GM12874 (cell line): Measurements from ENCODE around the gene PRDM16.

ENCODE experiments used
- TF ChIP-seq, protein P1 (sequence below): IDR thresholded peaks from 2 replicates; pipeline ENCODE4 v1.5.1; 2011; ENCODE audit warnings: low read depth, mild to moderate bottlenecking, control low read depth, low read length, moderate library complexity; ENCODE audit not compliant: insufficient read depth

PRDM16 gene

DNA sequence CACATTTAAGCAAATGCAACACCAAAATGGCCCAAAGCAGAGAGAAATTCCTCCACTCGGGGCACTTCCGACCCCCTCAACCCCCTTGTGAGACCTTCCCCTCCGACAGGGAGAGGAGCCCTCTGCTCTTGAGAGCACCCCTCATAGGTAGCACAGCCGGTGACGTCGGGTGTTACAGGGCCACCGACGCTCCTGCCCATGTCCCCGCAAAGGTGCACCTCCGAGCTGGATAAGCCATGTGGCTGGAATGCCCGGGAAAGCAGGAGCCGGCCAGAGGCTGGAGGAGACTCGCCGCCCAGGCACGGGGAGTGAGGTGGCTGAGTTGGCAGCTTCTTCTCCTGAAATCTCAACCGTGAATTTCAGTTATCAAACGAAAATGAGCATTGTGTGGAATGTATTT is 318.4 kb downstream of the PRDM16 start:
- TF ChIP-seq, protein P1, sequence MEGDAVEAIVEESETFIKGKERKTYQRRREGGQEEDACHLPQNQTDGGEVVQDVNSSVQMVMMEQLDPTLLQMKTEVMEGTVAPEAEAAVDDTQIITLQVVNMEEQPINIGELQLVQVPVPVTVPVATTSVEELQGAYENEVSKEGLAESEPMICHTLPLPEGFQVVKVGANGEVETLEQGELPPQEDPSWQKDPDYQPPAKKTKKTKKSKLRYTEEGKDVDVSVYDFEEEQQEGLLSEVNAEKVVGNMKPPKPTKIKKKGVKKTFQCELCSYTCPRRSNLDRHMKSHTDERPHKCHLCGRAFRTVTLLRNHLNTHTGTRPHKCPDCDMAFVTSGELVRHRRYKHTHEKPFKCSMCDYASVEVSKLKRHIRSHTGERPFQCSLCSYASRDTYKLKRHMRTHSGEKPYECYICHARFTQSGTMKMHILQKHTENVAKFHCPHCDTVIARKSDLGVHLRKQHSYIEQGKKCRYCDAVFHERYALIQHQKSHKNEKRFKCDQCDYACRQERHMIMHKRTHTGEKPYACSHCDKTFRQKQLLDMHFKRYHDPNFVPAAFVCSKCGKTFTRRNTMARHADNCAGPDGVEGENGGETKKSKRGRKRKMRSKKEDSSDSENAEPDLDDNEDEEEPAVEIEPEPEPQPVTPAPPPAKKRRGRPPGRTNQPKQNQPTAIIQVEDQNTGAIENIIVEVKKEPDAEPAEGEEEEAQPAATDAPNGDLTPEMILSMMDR: no peak

DNA sequence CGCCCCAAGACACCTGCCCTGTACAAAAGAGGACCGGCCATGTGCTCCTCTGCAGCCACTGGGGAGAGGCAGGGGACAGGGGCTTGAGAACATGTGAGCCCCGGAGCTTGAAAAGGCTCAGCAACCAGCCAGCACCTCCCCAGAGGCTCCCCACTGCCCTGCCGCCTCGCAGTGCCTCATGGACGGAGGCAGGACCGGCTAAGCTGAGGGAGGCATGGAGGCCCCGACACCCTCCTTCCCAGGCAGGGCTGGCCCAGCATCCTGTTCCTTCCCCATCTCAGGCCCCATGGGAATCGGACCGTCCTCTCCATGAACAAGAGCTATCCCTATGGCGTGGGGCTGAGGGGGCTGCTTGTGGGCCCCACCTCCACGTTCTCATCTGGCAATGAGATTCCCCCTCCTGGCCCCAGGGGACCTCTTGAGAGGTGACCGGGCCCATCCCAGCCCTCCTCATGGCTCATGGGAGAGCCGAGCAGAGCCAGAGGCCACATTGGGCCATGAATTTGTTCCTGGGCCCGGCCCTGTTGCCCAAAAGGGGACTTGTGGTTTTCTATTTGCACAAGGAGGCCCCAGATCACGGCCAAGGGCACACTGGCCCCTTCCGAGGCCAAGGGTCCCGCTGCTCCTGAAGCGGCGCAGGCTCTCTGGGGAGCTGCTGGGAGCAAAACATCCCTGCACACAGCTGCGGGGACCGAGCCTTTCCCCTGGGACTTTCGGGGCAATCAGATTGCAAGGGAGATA is 320.3 kb downstream of the PRDM16 start:
- TF ChIP-seq, protein P1: no peak

DNA sequence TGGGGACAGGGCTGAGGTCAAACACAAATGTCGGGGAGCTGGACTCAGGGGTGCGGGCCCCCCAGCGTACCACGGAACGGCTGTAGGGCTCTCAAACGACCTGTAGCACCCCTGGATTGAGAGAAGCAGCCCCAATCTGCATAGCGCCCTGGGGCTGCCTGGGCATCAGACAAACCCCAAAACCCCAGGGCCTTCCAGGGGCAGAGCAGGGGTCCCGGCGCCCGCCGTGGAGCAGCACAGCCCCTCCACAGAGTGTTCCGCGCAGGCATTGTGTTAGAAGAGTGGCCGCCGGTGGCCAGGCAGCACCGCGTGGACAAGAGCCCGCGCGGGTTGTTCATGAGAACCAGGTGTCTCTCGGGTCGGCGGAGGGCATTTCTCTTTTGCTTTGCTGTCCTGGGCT is 321.3 kb downstream of the PRDM16 start:
- TF ChIP-seq, protein P1: no peak

DNA sequence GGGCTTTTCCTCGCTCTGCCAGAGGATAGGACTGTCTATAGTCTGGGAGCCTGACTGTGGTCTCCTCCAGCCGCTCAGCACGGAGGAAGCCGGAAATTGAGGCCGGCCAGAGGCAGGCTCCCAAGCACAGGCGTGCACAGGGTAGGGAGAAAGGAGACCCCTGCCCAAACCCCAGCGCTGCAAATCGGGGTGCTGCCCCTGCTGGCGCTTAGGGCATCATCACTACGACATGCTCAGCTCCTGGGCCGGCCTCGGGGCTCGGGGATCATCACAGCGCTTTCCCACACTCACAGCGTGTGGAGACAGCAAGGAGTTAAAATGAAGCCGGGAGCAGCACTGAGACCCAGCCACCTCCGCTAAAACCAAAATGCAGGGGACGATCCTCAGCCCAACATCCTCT is 322.7 kb downstream of the PRDM16 start:
- TF ChIP-seq, protein P1: no peak

DNA sequence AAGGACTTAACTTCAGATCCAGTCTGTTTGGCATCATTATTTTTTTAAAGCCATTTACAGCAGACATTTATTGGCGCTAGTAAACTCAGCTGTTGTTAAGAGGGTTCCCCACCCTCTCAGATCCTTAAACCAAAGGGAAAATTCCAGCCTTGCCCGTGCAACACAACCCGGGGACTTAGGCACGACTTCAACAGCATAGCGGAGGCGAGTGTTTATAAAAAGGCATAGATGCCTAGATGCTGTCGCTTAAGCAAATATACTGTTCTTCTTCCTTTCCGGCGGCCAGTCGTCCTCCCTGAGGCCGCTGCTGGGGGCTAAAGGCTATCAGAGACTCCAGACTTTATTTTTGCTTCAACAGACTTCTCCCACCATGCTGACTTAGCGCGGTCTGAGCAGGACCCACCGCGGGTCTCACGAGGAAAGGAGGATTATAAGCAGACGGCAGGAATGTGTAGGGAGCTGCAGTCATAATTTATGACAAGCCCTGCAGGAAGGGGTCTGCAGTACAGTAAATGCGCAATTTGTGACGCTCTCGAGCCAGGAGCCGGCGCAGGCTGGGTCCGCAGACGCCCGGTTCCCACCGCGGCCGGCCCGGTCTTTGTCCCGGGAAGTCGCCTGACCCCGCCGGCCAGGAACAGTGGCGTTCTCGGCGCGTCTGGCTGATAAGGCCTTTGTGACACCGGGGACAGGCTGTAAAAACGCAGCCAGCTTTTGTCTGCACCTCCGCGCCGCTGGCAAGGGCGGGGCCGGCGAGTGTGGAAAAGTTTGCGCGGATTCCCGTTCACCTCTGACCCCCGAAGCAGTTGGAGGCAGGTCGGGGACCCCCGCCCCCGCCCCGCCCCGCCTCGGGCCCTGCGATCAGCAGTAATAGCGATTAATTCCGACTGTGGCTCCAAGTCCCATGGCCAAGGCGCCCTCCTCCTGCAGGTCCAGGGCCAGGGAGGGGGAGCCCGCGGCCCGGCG is 324.3 kb downstream of the PRDM16 start:
- TF ChIP-seq, protein P1: no peak

DNA sequence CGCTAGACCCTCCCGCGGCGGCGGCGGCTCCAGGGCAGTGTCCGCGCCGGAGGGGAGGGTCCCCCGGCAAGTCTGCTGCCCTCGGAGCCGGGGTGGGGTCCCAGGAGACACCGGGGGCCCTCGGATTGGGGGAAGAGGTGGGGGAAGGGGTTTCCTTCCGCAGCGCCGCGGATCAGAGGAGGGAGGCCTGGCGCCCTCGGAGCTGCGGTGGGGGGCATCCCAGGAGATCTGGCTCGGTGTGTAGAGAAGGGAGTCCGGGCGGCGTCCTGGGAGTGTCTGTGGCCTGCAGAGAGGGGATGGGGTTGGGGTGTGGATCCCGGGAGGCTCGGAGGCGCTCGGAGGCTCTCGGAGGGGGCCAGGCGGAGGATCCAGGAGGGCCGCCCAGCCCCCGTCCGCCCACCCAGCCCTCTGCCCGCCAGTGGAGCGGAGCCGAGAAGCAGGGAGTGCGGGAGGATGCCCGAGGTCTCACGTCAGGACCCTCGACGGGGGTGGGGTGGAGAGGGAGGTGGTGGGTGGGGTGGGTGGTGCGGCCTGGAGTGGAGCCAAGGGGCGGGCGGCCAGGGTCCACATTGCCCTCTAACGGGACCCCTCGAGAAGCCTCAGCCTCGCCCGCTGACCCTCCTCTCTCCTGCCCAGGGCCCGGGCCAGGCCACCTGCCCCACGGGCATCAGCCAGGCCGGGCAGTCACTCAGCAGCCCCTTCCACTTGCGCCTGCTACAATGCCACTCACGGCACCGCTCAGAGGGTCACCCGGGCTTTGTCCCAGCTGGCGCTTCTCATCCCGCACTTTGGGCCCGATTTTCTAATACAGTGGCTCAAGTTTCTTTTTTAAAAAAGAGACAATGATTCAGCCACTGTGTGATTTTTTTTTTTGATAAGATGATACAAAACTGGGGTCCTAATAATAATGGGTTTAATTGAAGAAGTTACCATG is 325.3 kb downstream of the PRDM16 start:
- TF ChIP-seq, protein P1: no peak
